C4-2B (cell line): Measurements from ENCODE around the gene TGM6.

ENCODE experiments used
- CTCF ChIP-seq: fragments of 450-650 bp; conservative IDR thresholded peaks from 2 replicates; pipeline ENCODE4 v1.5.1; 2017; ENCODE audit warnings: mild to moderate bottlenecking
- ZFX ChIP-seq: fragments of 450-650 bp; IDR thresholded peaks from 2 replicates; pipeline ENCODE4 v1.6.1; 2017

- TF ChIP-seq CTCF (no peak), ZFX (no peak)
Observed at GRCh38 chr20:2475850-2476741, 95.4 kb downstream of the TGM6 start.
